ENCODE data around the gene OR6K2. TPM values are rescaled to one million over a fixed set of nuclear protein-coding genes. Genes with fewer than 3 reads are reported as not detected.

Gene OR6K2
- total RNA-seq, 2 experiments from 2014 or later: not detected

- CTCF ChIA-PET: no interaction called here
- POLR2A ChIA-PET: no interaction called here
- Histone ChIP-seq H3K4me3 (ENCODE audit: low read length) (no peak overlapping the region), H3K27ac (ENCODE audit: low read depth in 1 of 2, low read length in 2 of 2) (no peak overlapping the region), H3K36me3 (ENCODE audit: insufficient read depth, low read length) (no peaks in the 10 kb centered on the region), H3K4me1 (ENCODE audit: insufficient read depth, low read length) (no peaks in the 10 kb centered on the region), H3K9me3 (ENCODE audit: control insufficient read depth in 1 of 2, insufficient read depth in 1 of 2, low read length in 2 of 2) (no peaks in the 10 kb centered on the region), H3K27me3 (ENCODE audit: control insufficient read depth in 1 of 2, insufficient read depth in 2 of 2, low read length in 2 of 2) (peaks cover 0 to 4% of the 10 kb centered on the region in 2 experiments)
- TF ChIP-seq CTCF (IDR thresholded peaks at IDR 0.05): no peak
- ATAC-seq (ENCODE audit: poor library complexity) (no peak), DNase-seq (no peak)
- H3K27ac Mint-ChIP-seq: no peak overlapping the region
- H3K36me3 Mint-ChIP-seq (ENCODE audit: low read depth): no peaks in the 10 kb centered on the region
- intact Hi-C loops (cut with DNase I, micrococcal nuclease): no loop called here
- H3K4me3 Mint-ChIP-seq: no peak overlapping the region
- no peaks in the 10 kb centered on the region for H3K9me3 Mint-ChIP-seq
- H3K27me3 Mint-ChIP-seq: peaks cover 33% of the 10 kb centered on the region
- H3K4me1 Mint-ChIP-seq (ENCODE audit: low read depth): no peaks in the 10 kb centered on the region
These were observed 24.0 kb upstream of the OR6K2 start for GRCh38 chr1:158724442-158724841.

GRCh38 chr1:158720620-158721019 lies 20.2 kb upstream of the OR6K2 start, which contains the start of gene OR6K3:
Gene OR6K3, minus strand, starts transcription at chr1:158720720. Its CDS starts 2,605 bp downstream, at chr1:158718115.
- CTCF ChIA-PET: no interaction called here
- intact Hi-C loops (cut with DNase I, micrococcal nuclease): no loop called here
- Histone ChIP-seq H3K4me1 (ENCODE audit: insufficient read depth, low read length) (no peaks in the 10 kb centered on the region), H3K27ac (ENCODE audit: low read depth in 1 of 2, low read length in 2 of 2) (no peak within 1 kb of the TSS), H3K36me3 (ENCODE audit: insufficient read depth, low read length) (no peaks in the 10 kb centered on the region), H3K4me3 (ENCODE audit: low read length) (no peak within 1 kb of the TSS), H3K9me3 (ENCODE audit: control insufficient read depth in 1 of 2, insufficient read depth in 1 of 2, low read length in 2 of 2) (no peaks in the 10 kb centered on the region), H3K27me3 (ENCODE audit: control insufficient read depth in 1 of 2, insufficient read depth in 2 of 2, low read length in 2 of 2) (peaks cover 0 to 4% of the 10 kb centered on the region in 2 experiments)
- no peak for TF ChIP-seq CTCF (IDR thresholded peaks at IDR 0.05)
- H3K4me1 Mint-ChIP-seq (ENCODE audit: low read depth): no peaks in the 10 kb centered on the region
- DNase-seq: no peak
- no peak for ATAC-seq (ENCODE audit: poor library complexity)
- no peaks in the 10 kb centered on the region for H3K9me3 Mint-ChIP-seq
- H3K27ac Mint-ChIP-seq: no peak within 1 kb of the TSS
- no peak within 1 kb of the TSS for H3K4me3 Mint-ChIP-seq
- H3K36me3 Mint-ChIP-seq (ENCODE audit: low read depth): no peaks in the 10 kb centered on the region
- peaks cover 40% of the 10 kb centered on the region for H3K27me3 Mint-ChIP-seq
- POLR2A ChIA-PET: no interaction called here

- intact Hi-C loops (cut with DNase I, micrococcal nuclease): no loop called here
- ATAC-seq (ENCODE audit: poor library complexity): no peak
- DNase-seq: no peak
- H3K27ac ChIP-seq (ENCODE audit: low read depth in 1 of 2, low read length in 2 of 2): no peak overlapping the region
- no peaks in the 10 kb centered on the region for H3K4me1 ChIP-seq (ENCODE audit: insufficient read depth, low read length)
- no peak for TF ChIP-seq CTCF (IDR thresholded peaks at IDR 0.05)
- no peak overlapping the region for H3K27ac Mint-ChIP-seq
- no peaks in the 10 kb centered on the region for H3K36me3 Mint-ChIP-seq (ENCODE audit: low read depth)
- ChIA-PET POLR2A (no interaction called here), CTCF (no interaction called here)
- H3K4me1 Mint-ChIP-seq (ENCODE audit: low read depth): no peaks in the 10 kb centered on the region
- H3K9me3 Mint-ChIP-seq: no peaks in the 10 kb centered on the region
- no peaks in the 10 kb centered on the region for H3K9me3 ChIP-seq (ENCODE audit: control insufficient read depth in 1 of 2, insufficient read depth in 1 of 2, low read length in 2 of 2)
- peaks cover 38% of the 10 kb centered on the region for H3K27me3 Mint-ChIP-seq
- peaks cover 3 to 4% of the 10 kb centered on the region in 2 experiments for H3K27me3 ChIP-seq (ENCODE audit: control insufficient read depth in 1 of 2, insufficient read depth in 2 of 2, low read length in 2 of 2)
- no peaks in the 10 kb centered on the region for H3K36me3 ChIP-seq (ENCODE audit: insufficient read depth, low read length)
- H3K4me3 ChIP-seq (ENCODE audit: low read length): no peak overlapping the region
- H3K4me3 Mint-ChIP-seq: no peak overlapping the region
These were observed 19.2 kb upstream of the OR6K2 start for GRCh38 chr1:158719664-158720063.
